ENCODE data around the gene E2F3. TPM values are rescaled to one million over a fixed set of nuclear protein-coding genes. Genes with fewer than 3 reads are reported as not detected.

E2F3 gene
- total RNA-seq, 1 experiment from 2014 or later = 35.7 TPM

GRCh38 chr6:20433929-20434328 lies 32.2 kb downstream of the E2F3 start:
- Histone ChIP-seq H2BK20ac (ENCODE audit: low read depth, low read length, poor library complexity, severe bottlenecking) (no peak overlapping the region), H3K4ac (ENCODE audit: low read depth, low read length) (no peak overlapping the region), H4K20me1 (ENCODE audit: control insufficient read depth, insufficient read depth, insufficient read length) (no peaks in the 10 kb centered on the region), H3K4me1 (ENCODE audit: insufficient read depth, low read length) (peaks cover 9% of the 10 kb centered on the region), H3K79me1 (ENCODE audit: insufficient read depth, low read depth, low read length, poor library complexity, severe bottlenecking) (peaks cover 15% of the 10 kb centered on the region), H2AK5ac (ENCODE audit: insufficient read length, low read length) (no peak overlapping the region), H2BK120ac (ENCODE audit: low read depth, low read length, poor library complexity, severe bottlenecking) (no peak overlapping the region), H4K8ac (replicated peaks; ENCODE audit: insufficient read length, low read depth, low read length) (no peak overlapping the region), H3K9me3 (ENCODE audit: control insufficient read depth, low read depth, low read length) (no peaks in the 10 kb centered on the region), H3K27ac (ENCODE audit: insufficient read length, low read depth, low read length) (no peak overlapping the region), H2BK12ac (ENCODE audit: insufficient read length, low read depth, low read length) (no peak overlapping the region), H4K91ac (ENCODE audit: insufficient read length, low read depth, low read length) (no peak overlapping the region), H3K9ac (ENCODE audit: extremely low read depth, insufficient read length, low read length) (no peak overlapping the region), H3K23ac (ENCODE audit: insufficient read length, low read depth, low read length) (no peak overlapping the region), H2BK15ac (ENCODE audit: low read depth, low read length) (no peak overlapping the region), H3K14ac (ENCODE audit: insufficient read depth, low read length) (no peak overlapping the region), H3K56ac (ENCODE audit: insufficient read length, low read depth, low read length) (no peak overlapping the region), H3K23me2 (ENCODE audit: insufficient read length, low read depth, low read length, poor library complexity, severe bottlenecking) (no peaks in the 10 kb centered on the region), H4K5ac (ENCODE audit: insufficient read length, low read depth, low read length) (no peak overlapping the region), H3K27me3 (ENCODE audit: insufficient read depth, low read length) (no peaks in the 10 kb centered on the region), H3K18ac (ENCODE audit: insufficient read length, low read depth, low read length) (no peak overlapping the region), H2AFZ (ENCODE audit: low read length) (no peak overlapping the region), H3T11ph (ENCODE audit: low read length) (no peak overlapping the region), H3K79me2 (ENCODE audit: insufficient read depth, low read length) (peaks cover 33% of the 10 kb centered on the region; the same call in 1 of the 2 replicates), H3K4me2 (ENCODE audit: insufficient read depth, insufficient read length, low read length) (no peak overlapping the region), H2BK5ac (ENCODE audit: insufficient read length, low read length) (no peak overlapping the region)
- peaks cover 14 to 17% of the 10 kb centered on the region in 2 experiments for H3K4me1 Mint-ChIP-seq
- WGBS (ENCODE audit: extremely low coverage, insufficient read length, low lambda C conversion rate) = no CpG with 5 or more reads among the region's 2 CpGs
- H3K4me3 Mint-ChIP-seq = no peak overlapping the region
- H3K9me3 Mint-ChIP-seq = no peaks in the 10 kb centered on the region
- H3K36me3 Mint-ChIP-seq (ENCODE audit: insufficient read depth in 1 of 3, low read depth in 3 of 3) = peaks cover 23 to 47% (median 46%) of the 10 kb centered on the region in 3 experiments
- TF ChIP-seq, protein P1, sequence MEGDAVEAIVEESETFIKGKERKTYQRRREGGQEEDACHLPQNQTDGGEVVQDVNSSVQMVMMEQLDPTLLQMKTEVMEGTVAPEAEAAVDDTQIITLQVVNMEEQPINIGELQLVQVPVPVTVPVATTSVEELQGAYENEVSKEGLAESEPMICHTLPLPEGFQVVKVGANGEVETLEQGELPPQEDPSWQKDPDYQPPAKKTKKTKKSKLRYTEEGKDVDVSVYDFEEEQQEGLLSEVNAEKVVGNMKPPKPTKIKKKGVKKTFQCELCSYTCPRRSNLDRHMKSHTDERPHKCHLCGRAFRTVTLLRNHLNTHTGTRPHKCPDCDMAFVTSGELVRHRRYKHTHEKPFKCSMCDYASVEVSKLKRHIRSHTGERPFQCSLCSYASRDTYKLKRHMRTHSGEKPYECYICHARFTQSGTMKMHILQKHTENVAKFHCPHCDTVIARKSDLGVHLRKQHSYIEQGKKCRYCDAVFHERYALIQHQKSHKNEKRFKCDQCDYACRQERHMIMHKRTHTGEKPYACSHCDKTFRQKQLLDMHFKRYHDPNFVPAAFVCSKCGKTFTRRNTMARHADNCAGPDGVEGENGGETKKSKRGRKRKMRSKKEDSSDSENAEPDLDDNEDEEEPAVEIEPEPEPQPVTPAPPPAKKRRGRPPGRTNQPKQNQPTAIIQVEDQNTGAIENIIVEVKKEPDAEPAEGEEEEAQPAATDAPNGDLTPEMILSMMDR (conservative IDR thresholded peaks at IDR 0.05) = no peak
- no peak for DNase-seq
- no peaks in the 10 kb centered on the region for H3K27me3 Mint-ChIP-seq (ENCODE audit: low read depth)
- no peak overlapping the region for H3K27ac Mint-ChIP-seq

Measured in H9 (cell line).